Body of pancreas (tissue), 4 donors: ENCODE results near the gene ELP4. TPM values are rescaled to one million over a fixed set of nuclear protein-coding genes. Genes with fewer than 3 reads are reported as not detected.

ENCODE experiments used
- ATAC-seq: fragments of 150-250 bp; one replicate; pipeline ENCODE4 v1.9.1; 2016
- DNase-seq, 4 donors: peaks; one replicate each; pipeline ENCODE4 v3.0.0-alpha.2; 2019
- H3K27ac ChIP-seq, 4 donors: fragments of 200-600 bp; sonication (generic); 1 replicate in 3 of 4; 2 replicates in 1 of 4; pipeline versions ENCODE4 v1.5.1 to v1.6.1; 2016 to 2019; ENCODE audit warnings: mild to moderate bottlenecking in 1 of 4, mixed read lengths in 1 of 4, moderate library complexity in 1 of 4
- H3K27me3 ChIP-seq, 2 donors: fragments of 200-600 bp; sonication (generic); one replicate each; pipeline ENCODE4 v1.6.0; 2016; ENCODE audit warnings: mild to moderate bottlenecking in 1 of 2
- H3K36me3 ChIP-seq, 2 donors: fragments of 200-600 bp; sonication (generic); replicated peaks in 1 of 2; 2 replicates each; pipeline ENCODE4 v1.5.1; 2016; ENCODE audit warnings: low read depth in 2 of 2; ENCODE audit not compliant: insufficient read depth in 1 of 2
- H3K4me1 ChIP-seq: fragments of 200-600 bp; sonication (generic); one replicate; pipeline ENCODE4 v1.6.0; 2016
- H3K4me3 ChIP-seq, 2 donors: fragments of 200-600 bp; sonication (generic); 1 replicate in 1 of 2; 2 replicates in 1 of 2; pipeline ENCODE4 v1.5.1; 2016 to 2019
- H3K9me3 ChIP-seq, 3 donors: fragments of 200-600 bp; sonication (generic); 1 replicate in 2 of 3; 2 replicates in 1 of 3; pipeline ENCODE4 v1.5.1; 2016
- POLR2A ChIP-seq, 3 donors: fragments of 450-650 bp; IDR thresholded peaks; one replicate each; pipeline ENCODE4 v1.6.1; 2016; ENCODE audit warnings: antibody characterized with exemption in 3 of 3, mild to moderate bottlenecking in 2 of 3
- WGBS, 2 donors: methylation state at CpG; one replicate each; pipeline ENCODE4 v1.1.5; 2017; 5-methylcytosine and 5-hydroxymethylcytosine counted together
- intact Hi-C: fragments of 100-400 bp; cut with DNase I; formaldehyde crosslinking; loops from one replicate; pipeline ENCODE4 v1.15.1; 2023
- total RNA-seq, 2 donors: library from RNA; depleted of rRNA; stranded (reverse); fragments of >200 nt; gene quantifications; one replicate each; pipeline ENCODE4 v1.1.0, GENCODE V29; 2016
- TF ChIP-seq, protein P1 (sequence below), 7 experiments: fragments of 450-650 bp in 4 of 7; fragments of 200-600 bp in 3 of 7; sonication (generic) in 3 of 7; IDR thresholded peaks; one replicate each; pipeline ENCODE4 v1.5.1; 2016 to 2019; ENCODE audit warnings: antibody characterized with exemption in 7 of 7

ELP4 gene
- total RNA-seq, 2 donors from 2014 or later: 20.2 to 33.3 TPM

DNA sequence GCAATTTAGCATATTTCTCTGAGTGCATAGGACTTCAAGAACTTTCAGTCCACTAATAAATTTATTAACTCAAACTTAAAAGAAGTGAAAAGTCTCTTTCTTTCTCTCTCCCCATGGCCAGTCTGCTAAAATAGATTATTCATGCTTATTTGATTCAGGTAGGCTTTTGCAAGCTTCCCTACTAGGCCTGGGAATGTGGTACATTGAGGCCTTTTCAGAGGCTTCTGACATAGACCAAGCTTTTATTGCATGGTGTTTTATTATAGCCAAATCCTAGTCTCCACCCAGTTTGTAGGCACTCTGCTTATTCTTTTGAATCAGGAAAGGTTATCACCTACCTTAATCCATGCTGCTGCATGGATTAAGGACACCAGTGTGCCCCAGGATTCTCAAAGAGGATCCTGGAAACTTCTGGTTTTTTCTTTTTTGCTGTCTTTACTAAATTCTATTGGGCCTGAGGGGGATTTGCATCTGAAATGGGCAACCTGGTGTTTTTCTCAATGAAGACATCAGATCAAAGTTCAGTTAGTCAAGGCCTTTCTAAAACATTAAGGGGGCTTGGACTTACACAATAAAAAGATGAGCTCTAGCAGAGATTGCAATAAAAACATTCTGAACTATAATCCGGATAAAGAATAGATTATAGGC lies 92.2 kb downstream of the ELP4 start:
- H3K36me3 ChIP-seq: no peaks in the 10 kb centered on the region
- ATAC-seq (no peak), DNase-seq (no peak)
- no peak overlapping the region for H3K27ac ChIP-seq
- no peaks in the 10 kb centered on the region for H3K4me1 ChIP-seq
- no peak for TF ChIP-seq POLR2A (IDR thresholded peaks at IDR 0.05)
- TF ChIP-seq, protein P1, sequence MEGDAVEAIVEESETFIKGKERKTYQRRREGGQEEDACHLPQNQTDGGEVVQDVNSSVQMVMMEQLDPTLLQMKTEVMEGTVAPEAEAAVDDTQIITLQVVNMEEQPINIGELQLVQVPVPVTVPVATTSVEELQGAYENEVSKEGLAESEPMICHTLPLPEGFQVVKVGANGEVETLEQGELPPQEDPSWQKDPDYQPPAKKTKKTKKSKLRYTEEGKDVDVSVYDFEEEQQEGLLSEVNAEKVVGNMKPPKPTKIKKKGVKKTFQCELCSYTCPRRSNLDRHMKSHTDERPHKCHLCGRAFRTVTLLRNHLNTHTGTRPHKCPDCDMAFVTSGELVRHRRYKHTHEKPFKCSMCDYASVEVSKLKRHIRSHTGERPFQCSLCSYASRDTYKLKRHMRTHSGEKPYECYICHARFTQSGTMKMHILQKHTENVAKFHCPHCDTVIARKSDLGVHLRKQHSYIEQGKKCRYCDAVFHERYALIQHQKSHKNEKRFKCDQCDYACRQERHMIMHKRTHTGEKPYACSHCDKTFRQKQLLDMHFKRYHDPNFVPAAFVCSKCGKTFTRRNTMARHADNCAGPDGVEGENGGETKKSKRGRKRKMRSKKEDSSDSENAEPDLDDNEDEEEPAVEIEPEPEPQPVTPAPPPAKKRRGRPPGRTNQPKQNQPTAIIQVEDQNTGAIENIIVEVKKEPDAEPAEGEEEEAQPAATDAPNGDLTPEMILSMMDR (IDR thresholded peaks at IDR 0.05): no peak
- WGBS, 2 donors: 89 to 96% methylated on average over 1 of the region's 1 CpG
- no peaks in the 10 kb centered on the region for H3K9me3 ChIP-seq
- no peak overlapping the region for H3K4me3 ChIP-seq
- no peaks in the 10 kb centered on the region for H3K27me3 ChIP-seq
- intact Hi-C loops: no loop called here

DNA sequence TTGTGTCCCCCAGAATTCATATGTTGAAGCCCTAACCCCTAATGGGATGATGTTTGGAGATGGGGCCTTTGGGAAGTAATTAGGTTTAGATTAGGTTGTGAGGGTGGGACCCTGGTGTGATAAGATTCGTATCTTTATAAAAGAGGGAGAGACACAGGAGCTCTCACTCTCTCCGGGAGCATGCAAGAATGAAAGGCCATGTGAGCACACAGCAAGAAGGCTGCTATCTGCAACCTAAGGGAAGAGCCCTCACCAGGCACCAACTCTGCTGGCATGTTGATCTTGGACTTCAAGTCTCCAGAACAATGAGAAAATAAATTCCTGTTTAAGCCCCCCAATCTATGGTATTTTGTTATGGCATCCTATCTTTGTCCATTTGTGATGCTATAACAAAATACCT lies 97.3 kb downstream of the ELP4 start:
- 94% methylated on average over 2 of the region's 2 CpGs for WGBS, 2 donors
- TF ChIP-seq POLR2A (IDR thresholded peaks at IDR 0.05): no peak
- TF ChIP-seq, protein P1 (IDR thresholded peaks at IDR 0.05): no peak
- ATAC-seq (no peak), DNase-seq (no peak)
- no peak overlapping the region for H3K4me3 ChIP-seq
- H3K9me3 ChIP-seq: no peaks in the 10 kb centered on the region
- no peak overlapping the region for H3K27ac ChIP-seq
- intact Hi-C loops: no loop called here
- no peaks in the 10 kb centered on the region for H3K4me1 ChIP-seq
- H3K27me3 ChIP-seq: no peaks in the 10 kb centered on the region
- no peaks in the 10 kb centered on the region for H3K36me3 ChIP-seq

DNA sequence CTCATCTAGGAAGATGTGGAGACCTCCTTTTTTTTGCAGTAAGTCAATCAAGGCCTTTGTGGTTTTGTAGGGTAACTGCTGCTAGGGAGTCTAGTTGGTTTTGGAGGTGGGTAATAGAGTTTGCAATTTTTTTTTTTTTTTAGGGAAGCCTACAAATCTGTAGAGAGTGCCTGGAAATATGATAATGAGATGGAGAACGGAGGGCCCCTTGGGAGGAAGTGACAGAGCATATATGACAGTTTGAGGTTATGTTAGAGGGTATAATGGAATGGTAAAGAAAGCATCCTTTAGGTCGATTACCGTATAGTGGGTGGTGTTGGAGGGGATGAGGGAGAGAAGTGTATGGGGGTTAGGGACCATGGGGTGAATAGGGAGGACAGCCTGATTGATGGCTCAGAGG lies 98.3 kb downstream of the ELP4 start:
- Histone ChIP-seq H3K27ac (no peak overlapping the region), H3K36me3 (no peaks in the 10 kb centered on the region), H3K27me3 (no peaks in the 10 kb centered on the region), H3K9me3 (no peaks in the 10 kb centered on the region), H3K4me3 (no peak overlapping the region), H3K4me1 (no peaks in the 10 kb centered on the region)
- TF ChIP-seq, protein P1 (IDR thresholded peaks at IDR 0.05): no peak
- no peak for TF ChIP-seq POLR2A (IDR thresholded peaks at IDR 0.05)
- no peak for DNase-seq
- WGBS, 2 donors: 89 to 97% methylated on average over 3 of the region's 3 CpGs
- intact Hi-C loops: no loop called here
- no peak for ATAC-seq

DNA sequence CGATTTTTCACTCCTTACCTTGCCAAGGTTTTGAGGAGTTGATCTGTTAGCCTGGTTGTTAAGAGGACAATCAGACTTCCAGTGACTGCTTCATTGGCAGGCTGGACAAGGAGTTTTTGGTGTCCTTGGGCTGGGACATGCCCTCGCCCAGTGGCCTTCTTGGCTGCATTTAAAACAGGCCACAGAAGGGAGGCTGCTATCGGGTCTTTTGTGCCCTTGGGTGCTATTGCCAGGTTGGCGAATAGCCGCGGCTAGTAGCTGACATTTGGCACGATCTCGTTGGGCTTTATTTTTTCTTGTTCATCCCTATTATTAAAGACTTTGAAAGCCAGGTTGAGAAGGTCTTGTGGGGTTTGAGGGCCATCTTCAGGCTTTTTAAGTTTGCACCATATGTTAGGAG lies 99.4 kb downstream of the ELP4 start:
- Histone ChIP-seq H3K4me1 (no peaks in the 10 kb centered on the region), H3K27me3 (no peaks in the 10 kb centered on the region), H3K27ac (no peak overlapping the region), H3K9me3 (no peaks in the 10 kb centered on the region), H3K4me3 (no peak overlapping the region), H3K36me3 (no peaks in the 10 kb centered on the region)
- no peak for TF ChIP-seq POLR2A (IDR thresholded peaks at IDR 0.05)
- TF ChIP-seq, protein P1 (IDR thresholded peaks at IDR 0.05): no peak
- intact Hi-C loops: no loop called here
- 89 to 93% methylated on average over 8 of the region's 8 CpGs for WGBS, 2 donors
- DNase-seq (no peak), ATAC-seq (no peak)

DNA sequence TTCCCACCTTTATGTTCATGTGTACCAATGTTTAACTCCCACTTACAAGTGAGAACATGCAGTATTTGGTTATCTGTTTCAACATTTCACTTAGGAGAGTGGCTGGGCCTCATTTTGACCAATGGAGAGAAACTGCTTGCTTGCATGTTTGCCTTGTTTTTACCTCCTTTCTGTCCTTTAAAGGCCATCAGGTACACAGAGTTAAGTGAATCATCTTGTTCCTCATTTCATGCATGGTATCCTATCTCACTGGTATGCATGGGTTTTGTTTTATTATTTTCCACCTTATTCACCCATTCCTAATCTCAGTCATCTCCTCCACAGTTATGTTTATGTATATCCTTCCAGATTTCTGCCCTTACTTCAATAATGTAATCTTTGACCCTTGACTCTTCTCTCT lies 101.0 kb downstream of the ELP4 start:
- ATAC-seq: no peak
- H3K27me3 ChIP-seq: no peaks in the 10 kb centered on the region
- no peak overlapping the region for H3K4me3 ChIP-seq

More for the DNA sequence above, 101.0 kb downstream of the ELP4 start:
- TF ChIP-seq POLR2A (IDR thresholded peaks at IDR 0.05): no peak
- TF ChIP-seq, protein P1 (IDR thresholded peaks at IDR 0.05): no peak
- Histone ChIP-seq H3K36me3 (no peaks in the 10 kb centered on the region), H3K4me1 (no peaks in the 10 kb centered on the region), H3K27ac (no peak overlapping the region), H3K9me3 (no peaks in the 10 kb centered on the region)
- DNase-seq: no peak
- intact Hi-C loops: no loop called here
